ENCODE data around the gene KRT85.
"Not testable (repeated sequence)": the region's sequence is repeated elsewhere in the genome, so short reads cannot be mapped to it uniquely, and the experiment has no call there.

Gene KRT85

GRCh38 chr12:52366738-52367485 is at the start of gene KRT85:
Gene KRT85 (minus strand): TSS chr12:52367481. CDS start chr12:52367405, 76 bp downstream.
- DNase-seq (ENCODE audit: low read depth, low spot score), result no peak

- no peak for DNase-seq (ENCODE audit: low read depth, low spot score)
Measured at GRCh38 chr12:52416795-52417194, 49.5 kb upstream of the KRT85 start.

DNA sequence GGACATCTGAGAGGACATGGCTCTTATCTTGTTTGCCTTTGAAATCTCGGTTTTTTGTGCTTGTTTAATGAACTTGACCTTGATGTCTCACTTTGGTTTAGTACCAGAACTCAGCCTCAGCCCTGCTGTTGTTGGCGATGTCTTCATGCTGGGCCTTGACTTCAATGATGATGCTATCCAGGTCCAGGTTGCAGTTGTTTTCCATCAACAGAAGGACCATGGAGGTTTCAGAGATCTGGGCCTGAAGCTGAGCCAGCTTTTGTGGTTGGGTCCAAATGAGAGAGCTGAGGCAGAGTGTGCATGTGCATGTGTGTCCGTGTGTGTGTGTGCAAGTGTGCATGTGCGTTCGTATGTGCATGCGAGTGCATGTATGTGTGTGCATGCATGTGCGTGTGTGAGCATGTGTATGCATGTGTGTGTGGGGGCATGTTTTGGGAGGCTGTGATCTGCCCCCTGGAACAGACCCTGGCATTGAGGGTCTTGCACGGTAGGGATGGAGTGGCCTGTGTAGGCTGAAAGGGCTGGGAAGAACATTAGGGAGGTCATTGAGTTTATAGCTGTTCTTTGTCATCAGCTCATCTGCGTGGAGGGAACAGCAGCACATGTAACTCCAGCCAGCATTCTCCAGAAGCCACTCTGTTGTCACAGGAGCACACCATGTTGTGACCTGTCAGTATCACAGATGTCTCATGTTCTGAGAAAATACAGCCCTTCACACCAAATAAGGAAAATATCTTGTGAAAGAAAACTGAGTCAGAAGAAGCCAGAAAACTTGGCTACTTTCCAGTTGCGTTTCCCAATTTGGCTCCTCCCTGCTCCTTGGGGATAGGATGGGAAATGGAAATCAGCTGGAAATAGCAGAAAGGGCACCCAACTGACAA is 48.8 kb upstream of the KRT85 start:
- DNase-seq (ENCODE audit: low read depth, low spot score), result no peak

DNA sequence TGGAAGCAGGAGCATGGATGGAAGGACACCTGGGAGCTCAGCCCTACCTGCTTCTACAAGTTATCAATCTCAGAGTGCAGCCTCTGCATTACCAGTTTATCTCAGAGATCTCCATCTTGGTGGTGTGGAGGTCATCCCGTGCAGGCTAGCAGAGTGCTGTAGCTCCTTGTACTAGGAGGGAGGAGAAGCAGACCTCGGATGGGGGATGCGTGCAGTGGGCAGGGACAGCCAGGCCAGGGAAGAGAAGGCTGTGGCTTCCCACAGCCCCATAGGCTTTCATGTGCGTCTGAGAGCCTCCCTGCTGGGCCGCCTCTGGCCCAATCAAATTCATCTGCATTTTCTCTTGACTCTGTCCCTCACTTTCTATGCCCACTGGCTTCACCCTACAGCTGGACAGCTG is 47.7 kb upstream of the KRT85 start:
- no peak for DNase-seq (ENCODE audit: low read depth, low spot score)

DNA sequence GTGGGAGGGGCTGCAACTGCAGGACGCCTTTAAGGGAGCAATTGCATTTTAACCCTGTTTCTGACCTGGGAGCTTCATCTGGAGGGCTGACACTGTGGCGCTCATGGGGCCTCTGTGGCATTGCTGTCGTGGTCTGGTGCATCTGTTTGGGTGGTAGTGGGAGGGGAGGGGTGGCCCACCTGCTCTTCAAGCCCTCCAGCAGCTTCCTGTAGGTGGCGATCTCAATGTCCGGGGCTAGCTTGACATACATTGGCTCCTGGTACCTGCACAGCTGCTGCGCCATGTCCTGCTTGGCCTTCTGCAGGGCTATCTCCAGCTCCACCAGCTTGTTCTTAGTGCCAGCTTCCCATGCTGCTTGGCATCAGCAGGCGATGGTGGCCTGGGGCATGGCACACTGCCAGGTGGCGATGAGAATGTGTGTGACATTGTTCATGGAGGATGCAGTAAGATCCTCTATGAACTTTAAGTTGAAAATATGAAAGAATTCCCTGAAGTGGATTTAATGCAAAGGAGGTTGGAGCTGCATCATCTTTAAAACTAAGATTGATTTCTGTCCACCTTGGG is 46.6 kb upstream of the KRT85 start:
- DNase-seq (ENCODE audit: low read depth, low spot score), result no peak

DNA sequence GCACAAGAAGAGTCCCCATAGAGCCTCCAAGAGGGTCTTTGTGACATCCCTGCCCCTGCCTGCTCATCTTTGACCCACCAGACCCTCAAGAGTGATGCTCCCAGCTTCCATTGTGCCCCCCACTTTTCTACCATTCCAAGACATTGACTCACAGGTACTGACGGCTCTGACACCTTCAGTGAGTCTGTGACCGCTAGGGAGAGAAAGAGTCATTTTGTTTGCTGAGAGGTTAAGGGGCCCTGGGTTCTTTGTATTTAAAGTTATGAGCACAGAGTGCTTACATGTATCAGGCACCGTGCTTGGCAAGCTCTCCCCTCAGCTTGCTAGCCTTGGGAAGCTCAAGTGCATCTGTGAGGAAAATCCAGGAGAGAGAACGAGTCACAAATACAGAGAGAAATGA is 45.9 kb upstream of the KRT85 start:
- DNase-seq (ENCODE audit: low read depth, low spot score), result no peak

DNA sequence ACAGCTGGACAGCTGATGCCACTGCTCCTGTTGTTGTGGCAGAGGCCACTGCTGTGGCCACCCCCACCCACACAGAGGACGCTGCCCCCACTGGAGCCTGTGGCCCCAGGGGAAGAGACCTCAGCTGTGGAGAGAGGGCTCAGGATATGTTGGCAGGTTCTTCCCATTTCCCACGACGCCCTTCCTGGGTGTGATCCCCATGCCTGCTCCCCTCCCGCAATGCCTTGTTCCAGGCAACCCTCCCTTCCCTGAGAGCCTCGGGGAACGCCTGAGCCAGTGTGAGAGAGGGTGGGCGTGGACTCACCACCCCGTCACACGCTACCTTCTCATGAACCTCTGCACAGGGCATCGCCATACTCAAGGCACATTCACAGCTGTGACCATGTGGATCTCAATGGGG is 44.5 kb upstream of the KRT85 start:
- no peak for DNase-seq (ENCODE audit: low read depth, low spot score)

- not testable (repeated sequence) for DNase-seq (ENCODE audit: low read depth, low spot score)
Measured at GRCh38 chr12:52410589-52411248, 43.4 kb upstream of the KRT85 start.

DNA sequence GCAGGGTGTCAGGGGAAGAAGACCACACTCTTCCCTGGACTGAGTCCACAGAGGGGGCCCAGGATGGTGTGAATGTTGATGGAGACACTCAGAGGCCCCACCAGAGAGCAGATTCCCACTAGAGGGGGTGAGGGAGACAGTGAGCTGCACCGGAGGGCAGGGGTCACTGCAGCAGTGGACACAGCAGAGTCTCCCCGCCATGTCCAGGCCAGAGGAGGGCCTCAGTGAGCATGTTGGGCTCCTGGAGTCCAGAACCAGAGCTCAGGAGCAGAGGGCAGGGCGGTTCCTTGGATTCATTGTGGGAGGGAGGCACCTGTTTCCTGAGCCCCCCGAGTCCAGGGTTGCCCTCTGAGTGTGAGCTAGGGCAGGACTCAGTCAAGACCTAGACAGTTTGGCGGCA is 40.6 kb upstream of the KRT85 start:
- DNase-seq (ENCODE audit: low read depth, low spot score), result no peak

GRCh38 chr12:52405922-52406385 is 38.7 kb upstream of the KRT85 start, which contains the start of gene KRT82:
Gene KRT82 (minus strand): TSS chr12:52406335. CDS start chr12:52406277, 58 bp downstream.
- no peak for DNase-seq (ENCODE audit: low read depth, low spot score)

GRCh38 chr12:52404951-52405350 is 37.7 kb upstream of the KRT85 start:
- no peak for DNase-seq (ENCODE audit: low read depth, low spot score)

DNA sequence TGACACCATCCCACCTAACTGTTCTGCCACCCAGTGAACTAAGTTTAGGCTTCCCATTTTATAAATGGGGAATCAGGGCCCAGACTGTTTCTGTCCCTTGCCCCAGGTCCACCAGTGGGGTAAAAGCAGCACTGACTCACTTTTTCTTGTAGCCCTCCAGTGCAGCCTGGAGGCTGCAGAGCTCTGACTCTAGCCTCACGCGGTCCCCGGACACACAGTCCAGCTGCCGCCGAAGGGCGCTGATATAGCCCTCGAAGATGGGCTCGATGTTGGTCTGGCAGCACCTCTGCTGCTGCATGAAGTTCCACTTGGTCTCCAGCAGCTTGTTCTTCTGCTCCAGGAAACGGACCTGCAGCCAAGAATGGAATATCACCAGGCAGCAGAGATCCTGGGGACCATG is 36.3 kb upstream of the KRT85 start:
- DNase-seq (ENCODE audit: low read depth, low spot score), result no peak

- no peak for DNase-seq (ENCODE audit: low read depth, low spot score)
Measured at GRCh38 chr12:52402873-52403540, 35.7 kb upstream of the KRT85 start.

DNA sequence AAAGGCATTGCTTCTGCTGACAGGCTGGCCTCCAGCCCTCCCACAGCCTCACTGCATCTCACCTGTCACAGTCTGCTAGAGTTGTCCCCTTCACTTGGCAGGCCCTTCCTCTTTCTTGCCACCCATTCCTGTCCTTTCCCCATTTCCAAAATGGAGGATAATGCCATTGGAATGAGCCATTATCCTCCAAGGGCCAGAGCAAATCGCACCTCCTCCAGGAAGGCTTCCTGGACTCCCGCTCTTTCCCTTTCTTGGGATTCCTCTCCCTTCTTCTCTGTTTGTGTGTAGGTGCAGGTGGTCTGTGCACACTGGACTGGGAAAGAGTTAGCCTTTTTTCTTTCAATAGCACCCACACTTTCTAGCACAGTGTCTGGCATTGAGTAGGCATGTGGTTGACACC is 35.1 kb upstream of the KRT85 start:
- no peak for DNase-seq (ENCODE audit: low read depth, low spot score)

- no peak for DNase-seq (ENCODE audit: low read depth, low spot score)
Measured at GRCh38 chr12:52401926-52402325, 34.6 kb upstream of the KRT85 start.

DNA sequence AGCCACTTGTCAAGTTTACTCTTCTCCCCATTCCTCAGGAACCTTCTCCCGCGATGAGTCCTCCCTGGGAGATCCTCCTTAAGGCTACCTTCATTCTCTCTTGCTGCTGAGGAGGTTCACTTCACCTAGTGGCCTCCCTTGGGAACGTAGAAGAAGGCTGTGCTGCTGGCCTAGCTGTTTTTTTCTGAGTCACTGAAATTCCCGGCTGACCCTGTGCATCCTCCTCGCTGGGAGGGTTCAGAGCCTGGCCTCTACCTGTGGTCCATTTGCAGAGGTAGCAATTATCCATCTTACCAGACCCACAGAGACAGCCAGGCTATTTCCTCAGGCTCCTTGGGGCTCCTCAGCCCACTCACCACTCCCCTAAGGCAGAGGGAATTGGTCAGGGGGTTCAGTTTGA is 34.2 kb upstream of the KRT85 start:
- DNase-seq (ENCODE audit: low read depth, low spot score), result no peak

- DNase-seq (ENCODE audit: low read depth, low spot score), result no peak
Measured at GRCh38 chr12:52400906-52401305, 33.6 kb upstream of the KRT85 start.

GRCh38 chr12:52399756-52400155 is 32.5 kb upstream of the KRT85 start:
- DNase-seq (ENCODE audit: low read depth, low spot score), result no peak

GRCh38 chr12:52398176-52398575 is 30.9 kb upstream of the KRT85 start:
- DNase-seq (ENCODE audit: low read depth, low spot score), result no peak

DNA sequence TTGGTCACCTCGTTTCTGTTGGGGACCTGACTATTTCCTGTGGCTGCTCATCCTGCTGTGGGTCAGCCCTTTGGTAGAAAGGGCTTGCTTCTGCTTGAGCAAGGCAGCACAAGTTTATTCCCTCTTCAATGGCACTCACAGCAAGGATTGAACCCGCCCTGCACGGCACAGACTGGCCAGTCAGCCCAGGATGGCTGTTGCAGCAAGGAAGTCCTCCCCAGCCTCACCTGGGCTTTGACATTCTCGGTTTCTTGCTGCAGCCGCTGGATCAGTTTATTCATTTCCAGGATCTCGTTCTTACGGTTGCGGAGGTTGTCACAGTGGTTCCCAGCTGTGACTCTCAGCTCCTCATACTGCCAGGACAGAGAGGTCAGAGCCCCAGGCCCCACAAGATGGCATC is 29.4 kb upstream of the KRT85 start:
- DNase-seq (ENCODE audit: low read depth, low spot score), result no peak

DNA sequence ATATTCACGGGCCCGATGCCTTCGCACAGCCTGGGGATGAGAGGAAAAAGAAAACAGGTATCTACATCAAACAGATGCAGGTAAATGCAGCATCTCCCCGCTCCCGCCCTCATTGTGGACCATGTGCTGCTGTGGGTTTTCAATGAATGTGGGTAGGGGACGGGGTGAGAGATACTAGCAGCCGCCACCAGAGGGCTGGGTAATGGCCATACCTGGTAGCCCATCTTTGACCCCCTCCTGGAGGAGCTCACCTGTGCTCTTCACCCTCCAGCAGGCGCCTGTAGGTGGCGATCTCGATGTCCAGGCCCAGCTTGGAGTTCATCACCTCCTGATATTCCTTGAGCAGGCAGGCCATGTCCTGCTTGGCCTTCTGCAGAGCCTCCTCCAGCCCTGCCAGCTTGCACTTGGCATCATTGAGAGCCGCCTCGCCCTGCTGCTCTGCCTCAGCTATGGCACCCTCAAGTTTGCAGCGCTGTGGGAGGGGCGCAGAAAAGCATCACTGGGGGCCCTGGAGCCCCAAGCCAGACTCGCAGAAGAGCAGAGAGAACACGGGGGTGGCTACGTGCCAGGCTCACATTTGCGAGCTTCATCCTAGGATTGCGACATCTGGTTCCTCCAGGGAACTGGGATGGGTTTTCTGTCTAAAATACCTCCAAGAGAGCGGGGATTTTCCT is 28.6 kb upstream of the KRT85 start:
- no peak for DNase-seq (ENCODE audit: low read depth, low spot score)

Measured in smooth muscle cell of the brain vasculature (primary cell).